K562 (cell line): ENCODE data around the gene ASIC3. TPM values are rescaled to one million over a fixed set of nuclear protein-coding genes. Genes with fewer than 3 reads are reported as not detected.

Experiments
- ELF4 ChIP-seq: fragments of 450-650 bp; formaldehyde crosslinking; IDR thresholded peaks from 2 replicates; pipeline ENCODE4 v1.4.0; 2022; ENCODE audit warnings: missing genetic modification characterization
- HEY1 ChIP-seq: fragments of 250-450 bp; sonication (Bioruptor Pico); IDR thresholded peaks from 2 replicates; pipeline ENCODE4 v1.5.0; 2020; ENCODE audit warnings: mild to moderate bottlenecking, moderate library complexity, borderline replicate concordance
- MCM3 ChIP-seq: fragments of 450-650 bp; IDR thresholded peaks from 2 replicates; pipeline ENCODE4 v1.6.1; 2016
- POLR2B ChIP-seq: fragments of 450-650 bp; IDR thresholded peaks from 2 replicates; pipeline ENCODE4 v1.6.1; 2018; ENCODE audit warnings: low read depth; ENCODE audit not compliant: partially characterized antibody
- ZBTB2 ChIP-seq: fragments of 450-650 bp; IDR thresholded peaks from 2 replicates; pipeline ENCODE4 v1.6.1; 2016; ENCODE audit warnings: antibody characterized with exemption
- ZEB2 ChIP-seq: fragments of 450-650 bp; IDR thresholded peaks from 2 replicates; pipeline ENCODE4 v1.6.1; 2016
- ZNF134 ChIP-seq: fragments of 250-450 bp; sonication (Bioruptor Pico); conservative IDR thresholded peaks from 2 replicates; pipeline ENCODE4 v1.4.0; 2020
- ZNF318 ChIP-seq, 2 experiments: fragments of 450-650 bp; IDR thresholded peaks; 2 replicates each; pipeline ENCODE4 v1.6.1; 2016; ENCODE audit warnings: mild to moderate bottlenecking in 2 of 2, borderline replicate concordance in 1 of 2, low read depth in 1 of 2, moderate library complexity in 1 of 2
- ZNF407 ChIP-seq: fragments of 450-650 bp; IDR thresholded peaks from 2 replicates; pipeline ENCODE4 v1.6.1; 2016; ENCODE audit warnings: low read depth
- ZNF696 ChIP-seq: fragments of 250-450 bp; sonication (Bioruptor Pico); conservative IDR thresholded peaks from 2 replicates; pipeline ENCODE4 v1.4.0; 2020; ENCODE audit warnings: mild to moderate bottlenecking, moderate library complexity
- ZNF717 ChIP-seq: fragments of 250-450 bp; sonication (Bioruptor Pico); IDR thresholded peaks from 2 replicates; pipeline ENCODE4 v1.5.0; 2021
- polyA plus RNA-seq, 8 experiments: library from polyadenylated mRNA; depleted of rRNA in 4 of 8; stranded (reverse) in 5 of 8; unstranded in 3 of 8; fragments of >200 nt; fragmentation: Nextera tagmentation in 2 of 8; fragmentation: Illumina TruSeq in 1 of 8; extraction: Ambion mirVana in 2 of 8; extraction: Trizol in 1 of 8; gene quantifications; 2 replicates each; pipeline versions ENCODE4 v1.2.1 to v1.2.3, GENCODE V29; 2011 to 2014; ENCODE audit warnings: inconsistent platforms in 1 of 8, missing spikeins in 1 of 8
- total RNA-seq, 7 experiments: library from RNA; depleted of rRNA in 6 of 7; stranded (reverse); fragments of >200 nt in 6 of 7; fragmentation: Illumina TruSeq in 2 of 7; extraction: Trizol in 2 of 7; gene quantifications; 2 replicates each; pipeline versions ENCODE4 v1.2.1 to v1.2.3, GENCODE V29; 2011 to 2021; ENCODE audit warnings: low replicate concordance in 1 of 7

The ASIC3 gene
- total and polyA plus RNA-seq, 9 of the 15 experiments (the other 6 are each of a cell fraction or from before 2014, with no cell fraction given): 0.11 to 5.0 (median 0.87) TPM

- TF ChIP-seq ZNF407 (0 out of 2 replicates have a peak, but pooled peaks have one; percentile 11), ZNF717 (CRISPR knock-in tag) (no peak), ZNF696 (CRISPR knock-in tag) (no peak), ELF4 (CRISPR knock-in tag) (no peak), ZBTB2 (peak; percentile 76; the same call in 1 of the 2 replicates), ZNF318 (IDR thresholded peaks at IDR 0.05; ENCODE audit: borderline replicate concordance in 1 of 2, low read depth in 1 of 2) (no peak), MCM3 (no peak), ZNF134 (CRISPR knock-in tag) (0 out of 2 replicates have a peak, but pooled peaks have one; percentile 22), POLR2B (no peak), ZEB2 (peak; percentile 52; the same call in 1 of the 2 replicates), HEY1 (CRISPR knock-in tag) (no peak)
Measured at GRCh38 chr7:151017953-151018420, 30.3 kb upstream of the ASIC3 start (continued).
